Natural killer cell (primary cell): ENCODE results near the gene HPSE2. TPM values are rescaled to one million over a fixed set of nuclear protein-coding genes. Genes with fewer than 3 reads are reported as not detected.

Experiments used
- ATAC-seq, 3 donors: fragments of 150-1000 bp in 2 of 3; fragments of 200-7000 bp in 1 of 3; cut with Tn5 transposase; 1 replicate in 1 of 3; 2 replicates in 2 of 3; pipeline ENCODE4 v1.10.0; 2021; ENCODE audit warnings: mild to moderate bottlenecking in 2 of 3, moderate library complexity in 2 of 3
- DNase-seq, 2 donors: peaks; one replicate each; pipeline versions ENCODE4 v3.0.0 to v3.0.0-alpha.2; 2013 to 2021; ENCODE audit warnings: mixed read lengths in 1 of 2
- H3K27ac ChIP-seq: one replicate; pipeline ENCODE4 v1.5.1; 2013; ENCODE audit warnings: mild to moderate bottlenecking, low read length
- H3K27me3 ChIP-seq: one replicate; pipeline ENCODE4 v1.6.1; 2013; ENCODE audit warnings: low read length; ENCODE audit not compliant: control insufficient read depth, insufficient read depth
- H3K36me3 ChIP-seq: one replicate; pipeline ENCODE4 v1.6.1; 2013; ENCODE audit warnings: low read length; ENCODE audit not compliant: control insufficient read depth, insufficient read depth
- H3K4me1 ChIP-seq: one replicate; pipeline ENCODE4 v1.6.1; 2013; ENCODE audit warnings: low read length; ENCODE audit not compliant: control insufficient read depth, insufficient read depth
- H3K4me3 ChIP-seq: one replicate; pipeline ENCODE4 v1.5.1; 2013; ENCODE audit warnings: low read length
- H3K9me3 ChIP-seq: one replicate; pipeline ENCODE4 v1.6.1; 2013; ENCODE audit warnings: low read length; ENCODE audit not compliant: control insufficient read depth, insufficient read depth
- H3K27ac Mint-ChIP-seq, 2 donors: one replicate each; pipeline ENCODE4 v1.8.0; 2022; ENCODE audit warnings: mild to moderate bottlenecking in 2 of 2, mixed read lengths in 2 of 2, moderate library complexity in 1 of 2
- H3K27me3 Mint-ChIP-seq, 2 donors: one replicate each; pipeline ENCODE4 v1.8.0; 2022; ENCODE audit warnings: low read depth in 2 of 2, mixed read lengths in 2 of 2
- H3K36me3 Mint-ChIP-seq: one replicate; pipeline ENCODE4 v1.8.0; 2022; ENCODE audit warnings: mixed read lengths
- H3K4me1 Mint-ChIP-seq, 2 donors: one replicate each; pipeline ENCODE4 v1.8.0; 2022; ENCODE audit warnings: mixed read lengths in 2 of 2
- H3K4me3 Mint-ChIP-seq: one replicate; pipeline ENCODE4 v1.8.0; 2022; ENCODE audit warnings: mild to moderate bottlenecking, moderate library complexity, mixed read lengths
- H3K9me3 Mint-ChIP-seq, 2 donors: one replicate each; pipeline ENCODE4 v1.8.0; 2022; ENCODE audit warnings: mixed read lengths in 2 of 2
- WGBS: methylation state at CpG from one replicate; pipeline ENCODE4 v1.1.7; 2013; ENCODE audit warnings: missing lambda C conversion rate; ENCODE audit not compliant: insufficient coverage; 5-methylcytosine and 5-hydroxymethylcytosine counted together
- intact Hi-C: fragments of 100-400 bp; cut with micrococcal nuclease; formaldehyde crosslinking; loops from one replicate; pipeline ENCODE4 v1.14.2; 2022
- total RNA-seq, 4 donors: library from RNA; stranded (reverse); fragments of 120-200 nt in 1 of 4; gene quantifications; one replicate each; pipeline versions ENCODE4 v1.2.3 to v1.2.4, GENCODE V29; 2013 to 2022
- TF ChIP-seq, protein P1 (sequence below): fragments of 200-600 bp; IDR thresholded peaks from one replicate; pipeline ENCODE4 v1.8.0; 2022; ENCODE audit warnings: antibody characterized with exemption

The HPSE2 gene
- total RNA-seq, 3 donors from 2014 or later (not counting 1 experiment from before 2014, with no cell fraction given), result not detected

DNA sequence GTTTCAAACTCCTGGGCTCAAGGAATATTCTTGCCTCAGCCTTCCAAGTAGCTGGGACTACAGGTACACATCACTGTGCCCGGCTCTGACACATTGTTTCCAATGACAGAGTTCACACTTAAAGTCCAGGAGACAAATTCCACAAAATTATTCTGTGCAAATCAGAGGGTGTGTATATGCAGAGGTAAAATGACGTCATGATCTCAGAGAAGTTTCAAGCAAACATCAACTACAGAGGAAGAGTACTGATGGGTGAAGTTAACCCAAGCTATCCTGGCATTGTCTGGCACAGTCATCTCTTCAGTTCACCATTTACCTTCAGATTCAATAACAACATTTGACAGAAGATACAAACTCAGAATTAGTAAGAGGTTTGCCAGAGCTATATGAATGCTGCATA, 388.9 kb downstream of the HPSE2 start:
- H3K4me1 ChIP-seq, result no peaks in the 10 kb centered on the region
- ATAC-seq (no peak), DNase-seq (no peak)
- H3K9me3 Mint-ChIP-seq, result no peaks in the 10 kb centered on the region
- H3K4me3 Mint-ChIP-seq, result no peak overlapping the region
- no peaks in the 10 kb centered on the region for H3K36me3 Mint-ChIP-seq
- H3K36me3 ChIP-seq, result no peaks in the 10 kb centered on the region
- H3K4me3 ChIP-seq, result no peak overlapping the region
- no peaks in the 10 kb centered on the region for H3K27me3 ChIP-seq
- intact Hi-C loops, result no loop called here
- no peaks in the 10 kb centered on the region for H3K27me3 Mint-ChIP-seq
- H3K9me3 ChIP-seq, result no peaks in the 10 kb centered on the region
- no peaks in the 10 kb centered on the region for H3K4me1 Mint-ChIP-seq
- no peak overlapping the region for H3K27ac ChIP-seq
- TF ChIP-seq, protein P1, sequence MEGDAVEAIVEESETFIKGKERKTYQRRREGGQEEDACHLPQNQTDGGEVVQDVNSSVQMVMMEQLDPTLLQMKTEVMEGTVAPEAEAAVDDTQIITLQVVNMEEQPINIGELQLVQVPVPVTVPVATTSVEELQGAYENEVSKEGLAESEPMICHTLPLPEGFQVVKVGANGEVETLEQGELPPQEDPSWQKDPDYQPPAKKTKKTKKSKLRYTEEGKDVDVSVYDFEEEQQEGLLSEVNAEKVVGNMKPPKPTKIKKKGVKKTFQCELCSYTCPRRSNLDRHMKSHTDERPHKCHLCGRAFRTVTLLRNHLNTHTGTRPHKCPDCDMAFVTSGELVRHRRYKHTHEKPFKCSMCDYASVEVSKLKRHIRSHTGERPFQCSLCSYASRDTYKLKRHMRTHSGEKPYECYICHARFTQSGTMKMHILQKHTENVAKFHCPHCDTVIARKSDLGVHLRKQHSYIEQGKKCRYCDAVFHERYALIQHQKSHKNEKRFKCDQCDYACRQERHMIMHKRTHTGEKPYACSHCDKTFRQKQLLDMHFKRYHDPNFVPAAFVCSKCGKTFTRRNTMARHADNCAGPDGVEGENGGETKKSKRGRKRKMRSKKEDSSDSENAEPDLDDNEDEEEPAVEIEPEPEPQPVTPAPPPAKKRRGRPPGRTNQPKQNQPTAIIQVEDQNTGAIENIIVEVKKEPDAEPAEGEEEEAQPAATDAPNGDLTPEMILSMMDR, result no peak
- H3K27ac Mint-ChIP-seq, result no peak overlapping the region
- 85% methylated on average over 2 of the region's 2 CpGs for WGBS

DNA sequence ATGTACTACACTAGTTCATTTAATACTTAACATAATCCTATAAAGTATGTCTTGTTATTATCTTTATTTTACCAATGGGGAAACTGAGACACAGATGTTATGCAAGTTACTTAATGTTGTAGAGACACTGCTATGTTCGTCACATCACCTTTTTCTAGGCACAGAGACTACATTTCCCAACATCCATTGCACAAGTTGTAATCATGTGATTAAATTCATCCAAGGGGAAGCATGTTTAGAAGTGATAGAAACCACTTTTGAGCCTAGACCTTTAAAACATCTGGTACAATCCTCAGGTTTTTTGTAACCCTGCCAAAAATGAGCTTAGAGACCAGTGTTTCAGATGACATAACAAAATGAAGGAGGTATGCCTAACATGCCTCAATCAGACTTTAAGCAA, 402.1 kb downstream of the HPSE2 start:
- Histone ChIP-seq H3K4me3 (no peak overlapping the region), H3K4me1 (no peaks in the 10 kb centered on the region), H3K27ac (no peak overlapping the region), H3K36me3 (no peaks in the 10 kb centered on the region), H3K27me3 (no peaks in the 10 kb centered on the region), H3K9me3 (no peaks in the 10 kb centered on the region)
- DNase-seq (no peak), ATAC-seq (no peak)
- no peaks in the 10 kb centered on the region for H3K36me3 Mint-ChIP-seq
- no CpG with 5 or more reads among the region's 1 CpG for WGBS
- H3K27me3 Mint-ChIP-seq, result peaks cover 0 to 11% of the 10 kb centered on the region in 2 donors
- H3K9me3 Mint-ChIP-seq, result peaks cover 0 to 4% of the 10 kb centered on the region in 2 donors
- no peaks in the 10 kb centered on the region for H3K4me1 Mint-ChIP-seq
- intact Hi-C loops, result no loop called here
- TF ChIP-seq, protein P1, result no peak
- H3K4me3 Mint-ChIP-seq, result no peak overlapping the region
- no peak overlapping the region for H3K27ac Mint-ChIP-seq

DNA sequence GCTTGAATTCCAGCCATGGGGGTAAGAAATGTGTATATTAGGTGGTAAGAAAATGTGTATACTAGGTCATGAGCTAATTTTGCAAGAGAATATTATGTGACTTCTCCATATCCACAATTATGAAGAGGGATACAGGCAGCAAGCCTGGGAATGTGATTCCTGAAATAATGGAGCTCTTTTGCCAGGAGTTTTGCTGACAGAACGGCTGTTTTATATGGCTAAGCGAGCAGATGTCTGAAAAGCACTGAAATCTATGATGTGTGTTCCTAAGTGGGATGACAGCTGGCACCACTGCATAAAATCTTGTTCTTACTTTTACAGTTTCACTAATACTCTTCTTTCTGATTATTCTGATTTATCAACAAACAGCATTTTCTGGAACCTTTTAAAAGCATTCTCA, 402.9 kb downstream of the HPSE2 start:
- no peak overlapping the region for H3K27ac ChIP-seq
- no peaks in the 10 kb centered on the region for H3K9me3 ChIP-seq
- Mint-ChIP-seq H3K4me1 (no peaks in the 10 kb centered on the region), H3K9me3 (peaks cover 0 to 6% of the 10 kb centered on the region in 2 donors), H3K36me3 (no peaks in the 10 kb centered on the region), H3K27me3 (peaks cover 0 to 11% of the 10 kb centered on the region in 2 donors), H3K4me3 (no peak overlapping the region), H3K27ac (no peak overlapping the region)
- intact Hi-C loops, result no loop called here
- H3K4me3 ChIP-seq, result no peak overlapping the region
- 92% methylated on average over 2 of the region's 2 CpGs for WGBS
- no peaks in the 10 kb centered on the region for H3K27me3 ChIP-seq
- no peaks in the 10 kb centered on the region for H3K4me1 ChIP-seq
- TF ChIP-seq, protein P1, result no peak
- ATAC-seq (no peak), DNase-seq (no peak)
- no peaks in the 10 kb centered on the region for H3K36me3 ChIP-seq

DNA sequence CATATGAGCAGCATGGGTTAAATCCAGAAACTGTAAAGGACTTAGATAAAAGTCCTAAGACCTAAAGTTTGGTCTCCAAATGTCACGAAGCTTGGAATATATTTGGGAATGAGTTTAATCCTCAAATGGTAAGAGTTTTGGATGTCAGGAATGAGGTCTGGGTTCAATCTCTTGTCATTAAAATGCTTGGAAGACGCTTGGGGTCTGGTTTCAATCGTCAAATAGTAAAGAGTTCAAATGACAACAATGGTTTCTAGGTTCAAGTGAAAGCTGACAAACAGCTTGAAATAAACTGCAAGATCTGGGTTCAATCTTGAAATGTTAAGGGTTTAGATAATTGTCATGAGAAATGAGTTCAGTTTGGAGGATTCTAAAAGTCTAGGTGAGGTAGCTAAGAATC, 403.5 kb downstream of the HPSE2 start:
- H3K9me3 Mint-ChIP-seq, result peaks cover 0 to 6% of the 10 kb centered on the region in 2 donors
- no peaks in the 10 kb centered on the region for H3K36me3 Mint-ChIP-seq
- no peaks in the 10 kb centered on the region for H3K4me1 Mint-ChIP-seq
- WGBS, result 73% methylated on average over 3 of the region's 3 CpGs
- intact Hi-C loops, result no loop called here
- Histone ChIP-seq H3K36me3 (no peaks in the 10 kb centered on the region), H3K27me3 (no peaks in the 10 kb centered on the region), H3K4me1 (no peaks in the 10 kb centered on the region), H3K27ac (no peak overlapping the region), H3K9me3 (no peaks in the 10 kb centered on the region), H3K4me3 (no peak overlapping the region)
- DNase-seq (no peak), ATAC-seq (no peak)
- TF ChIP-seq, protein P1, result no peak
- H3K4me3 Mint-ChIP-seq, result no peak overlapping the region
- peaks cover 0 to 11% of the 10 kb centered on the region in 2 donors for H3K27me3 Mint-ChIP-seq
- H3K27ac Mint-ChIP-seq, result no peak overlapping the region
